PC-9 (cell line): ENCODE measurements around the gene CCDC191. TPM values are rescaled to one million over a fixed set of nuclear protein-coding genes. Genes with fewer than 3 reads are reported as not detected.

ENCODE experiments used
- Bru-seq: library from RNA; stranded (reverse); fragments of 400-500 nt; gene quantifications from one replicate; lab custom pipeline; 2021; lab: Mats Ljungman, UMichigan
- BruChase-seq, 2 experiments: library from RNA; stranded (reverse); fragments of 400-500 nt; gene quantifications; one replicate each; lab custom pipeline; 2021; lab: Mats Ljungman, UMichigan
- BruUV-seq: library from RNA; stranded (reverse); fragments of 400-500 nt; replicated peaks from 2 replicates; lab custom pipeline; 2021; lab: Mats Ljungman, UMichigan
- CTCF ChIA-PET: fragments of 300-600 bp; sonication (Branson Sonifier 250); formaldehyde crosslinking; loops from one replicate; lab custom pipeline; 2022; ENCODE audit warnings: antibody characterized with exemption; lab: Charles Lee
- POLR2A ChIA-PET: fragments of 300-600 bp; sonication (Branson Sonifier 250); formaldehyde crosslinking; loops from one replicate; lab custom pipeline; 2022; ENCODE audit warnings: antibody characterized with exemption; ENCODE audit not compliant: unreplicated experiment; lab: Charles Lee
- DNase-seq, 2 experiments: peaks; one replicate each; pipeline versions ENCODE4 v3.0.0 to v3.0.0-alpha.2; 2015 to 2022; ENCODE audit warnings: mixed read lengths in 1 of 2
- H2AFZ ChIP-seq: fragments of 200-600 bp; sonication (generic); 2 replicates; pipeline ENCODE4 v1.8.1; 2017; ENCODE audit warnings: antibody characterized with exemption
- H3F3A ChIP-seq: fragments of 200-600 bp; sonication (generic); 2 replicates; pipeline ENCODE4 v1.8.1; 2017; ENCODE audit warnings: antibody characterized with exemption, mild to moderate bottlenecking, low read depth; ENCODE audit not compliant: insufficient read depth
- H3K27ac ChIP-seq: fragments of 200-600 bp; sonication (generic); 2 replicates; pipeline ENCODE4 v1.6.1; 2016; ENCODE audit warnings: mixed run types
- H3K27me3 ChIP-seq: fragments of 200-600 bp; sonication (generic); 2 replicates; pipeline ENCODE4 v1.6.1; 2016; ENCODE audit warnings: low read depth, mixed run types; ENCODE audit not compliant: insufficient read depth
- H3K36me3 ChIP-seq: fragments of 200-600 bp; sonication (generic); 2 replicates; pipeline ENCODE4 v1.6.1; 2016; ENCODE audit warnings: low read depth, mixed run types
- H3K4me1 ChIP-seq: fragments of 200-600 bp; sonication (generic); replicated peaks from 2 replicates; pipeline ENCODE4 v1.6.1; 2016; ENCODE audit warnings: mixed run types; ENCODE audit not compliant: insufficient read depth
- H3K4me2 ChIP-seq: fragments of 200-600 bp; sonication (generic); 2 replicates; pipeline ENCODE4 v1.6.1; 2017; ENCODE audit warnings: mixed run types
- H3K4me3 ChIP-seq: fragments of 200-600 bp; sonication (generic); 2 replicates; pipeline ENCODE4 v1.6.1; 2016; ENCODE audit warnings: mixed run types
- H3K79me2 ChIP-seq: fragments of 200-600 bp; sonication (generic); 2 replicates; pipeline ENCODE4 v1.6.1; 2017; ENCODE audit warnings: low read depth, mixed run types
- H3K9me2 ChIP-seq: fragments of 200-600 bp; sonication (generic); 2 replicates; pipeline ENCODE4 v1.8.1; 2017; ENCODE audit warnings: mild to moderate bottlenecking; ENCODE audit not compliant: insufficient read depth
- H3K9me3 ChIP-seq: fragments of 200-600 bp; sonication (generic); 2 replicates; pipeline ENCODE4 v1.8.1; 2016; ENCODE audit warnings: low read depth; ENCODE audit not compliant: insufficient read depth
- H4K20me1 ChIP-seq: fragments of 200-600 bp; sonication (generic); 2 replicates; pipeline ENCODE4 v1.8.1; 2017; ENCODE audit not compliant: insufficient read depth
- EZH2 ChIP-seq: fragments of 200-600 bp; sonication (generic); IDR thresholded peaks from 2 replicates; pipeline ENCODE4 v1.8.0; 2017; ENCODE audit warnings: antibody characterized with exemption, low read depth
- intact Hi-C: fragments of 100-400 bp; cut with micrococcal nuclease; formaldehyde crosslinking; loops from one replicate; pipeline ENCODE4 v1.10.0; 2022; ENCODE audit not compliant: unreplicated experiment
- long read RNA-seq: library from polyadenylated mRNA; stranded (forward); transcript quantifications from one replicate; pipeline ENCODE4 v2.0.0, GENCODE V29; 2022
- total RNA-seq: library from RNA; stranded (reverse); gene quantifications from 2 replicates; pipeline ENCODE4 v1.2.3, GENCODE V29; 2021
- TF ChIP-seq, protein P1 (sequence below): fragments of 200-600 bp; sonication (generic); conservative IDR thresholded peaks from 2 replicates; pipeline ENCODE4 v1.6.1; 2017; ENCODE audit warnings: mixed run types, antibody characterized with exemption, mild to moderate bottlenecking, moderate library complexity

Gene CCDC191
- 11.0 and 13.2 TPM in 2 replicates for total RNA-seq
- percentile 64 among the genes with signal in this experiment for Bru-seq, nascent RNA
- BruChase-seq, experiment 1, labeled RNA remaining after a 2-hour chase: percentile 67 among the genes with signal in this experiment
- BruChase-seq, experiment 2, labeled RNA remaining after a 6-hour chase: percentile 57 among the genes with signal in this experiment
- long read RNA-seq, partial matches to known transcripts: 1 of 8 reads
- long read RNA-seq, other reads (novel, unspliced or antisense): 6 of 8 reads

GRCh38 chr3:114056130-114057010 is at the start of gene CCDC191, which contains the start of gene QTRT2:
CCDC191 (minus strand) TSS chr3:114056526; CDS start chr3:114056466, 60 bp downstream.
QTRT2 (plus strand) TSS chr3:114056737; CDS start chr3:114065258, 8,521 bp downstream.
- ChIA-PET POLR2A (interaction anchor here (0.6 to 1.2 kb wide), 4 partner anchors 263 to 1665 kb away, joined by 3 to 6 read pairs (median 4); no protein-coding TSS in a partner anchor), CTCF (interaction anchor here (0.8 kb wide), 1 partner anchor 212 kb away, joined by 5 read pairs; no protein-coding TSS in a partner anchor)
- Histone ChIP-seq H3K9me3 (no peaks in the 10 kb centered on the region), H3K27ac (peak within 1 kb of the TSS; percentile 66), H3K4me2 (peak within 1 kb of the TSS; percentile 90), H2AFZ (peak within 1 kb of the TSS; percentile 97), H3K4me1 (peaks cover 25% of the 10 kb centered on the region), H3F3A (peaks cover 4% of the 10 kb centered on the region; the same call in 1 of the 2 replicates), H3K4me3 (peak within 1 kb of the TSS; percentile 85), H3K36me3 (no peaks in the 10 kb centered on the region), H3K79me2 (peaks cover 56% of the 10 kb centered on the region), H3K27me3 (no peaks in the 10 kb centered on the region), H4K20me1 (peaks cover 4% of the 10 kb centered on the region; the same call in 1 of the 2 replicates), H3K9me2 (no peaks in the 10 kb centered on the region)
- peak; percentile 98 for DNase-seq
- TSS peak; percentile 66 for BruUV-seq
- intact Hi-C loops: loop anchor here (2.0 to 10.0 kb wide), 4 partner anchors 108 to 1738 kb away; partner anchors contain the start of genes ATP6V1A, NAA50 and ZDHHC23
- TF ChIP-seq EZH2: no peak
- TF ChIP-seq, protein P1, sequence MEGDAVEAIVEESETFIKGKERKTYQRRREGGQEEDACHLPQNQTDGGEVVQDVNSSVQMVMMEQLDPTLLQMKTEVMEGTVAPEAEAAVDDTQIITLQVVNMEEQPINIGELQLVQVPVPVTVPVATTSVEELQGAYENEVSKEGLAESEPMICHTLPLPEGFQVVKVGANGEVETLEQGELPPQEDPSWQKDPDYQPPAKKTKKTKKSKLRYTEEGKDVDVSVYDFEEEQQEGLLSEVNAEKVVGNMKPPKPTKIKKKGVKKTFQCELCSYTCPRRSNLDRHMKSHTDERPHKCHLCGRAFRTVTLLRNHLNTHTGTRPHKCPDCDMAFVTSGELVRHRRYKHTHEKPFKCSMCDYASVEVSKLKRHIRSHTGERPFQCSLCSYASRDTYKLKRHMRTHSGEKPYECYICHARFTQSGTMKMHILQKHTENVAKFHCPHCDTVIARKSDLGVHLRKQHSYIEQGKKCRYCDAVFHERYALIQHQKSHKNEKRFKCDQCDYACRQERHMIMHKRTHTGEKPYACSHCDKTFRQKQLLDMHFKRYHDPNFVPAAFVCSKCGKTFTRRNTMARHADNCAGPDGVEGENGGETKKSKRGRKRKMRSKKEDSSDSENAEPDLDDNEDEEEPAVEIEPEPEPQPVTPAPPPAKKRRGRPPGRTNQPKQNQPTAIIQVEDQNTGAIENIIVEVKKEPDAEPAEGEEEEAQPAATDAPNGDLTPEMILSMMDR: no peak

DNA sequence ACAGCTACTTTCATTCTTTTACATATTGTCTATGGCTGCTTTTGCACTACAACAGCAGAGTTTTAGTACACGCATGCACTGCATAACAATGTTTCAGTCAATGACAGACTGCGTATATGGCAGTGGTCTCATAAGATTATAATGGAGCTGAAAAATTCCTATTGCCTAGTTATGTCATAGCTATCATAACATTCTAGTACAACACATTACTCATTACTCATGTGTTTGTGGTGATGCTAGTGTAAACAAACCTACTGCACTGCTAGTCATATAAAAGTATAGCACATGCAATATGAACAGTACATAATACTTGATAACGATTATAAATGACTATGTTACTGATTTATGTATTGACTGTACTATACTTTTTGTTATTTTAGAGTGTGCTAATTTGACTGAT is 48.1 kb upstream of the CCDC191 start:
- Histone ChIP-seq H4K20me1 (no peaks in the 10 kb centered on the region), H3K9me3 (no peaks in the 10 kb centered on the region), H3K79me2 (no peaks in the 10 kb centered on the region), H3K4me3 (no peak overlapping the region), H3K36me3 (no peaks in the 10 kb centered on the region), H3K4me1 (no peaks in the 10 kb centered on the region), H3F3A (no peaks in the 10 kb centered on the region), H2AFZ (no peak overlapping the region), H3K27ac (no peak overlapping the region), H3K27me3 (no peaks in the 10 kb centered on the region), H3K4me2 (no peak overlapping the region), H3K9me2 (no peaks in the 10 kb centered on the region)
- BruUV-seq: no TSS peak
- intact Hi-C loops: no loop called here
- ChIA-PET POLR2A (no interaction called here), CTCF (no interaction called here)
- no peak for DNase-seq
- TF ChIP-seq, protein P1: no peak
- TF ChIP-seq EZH2: no peak

DNA sequence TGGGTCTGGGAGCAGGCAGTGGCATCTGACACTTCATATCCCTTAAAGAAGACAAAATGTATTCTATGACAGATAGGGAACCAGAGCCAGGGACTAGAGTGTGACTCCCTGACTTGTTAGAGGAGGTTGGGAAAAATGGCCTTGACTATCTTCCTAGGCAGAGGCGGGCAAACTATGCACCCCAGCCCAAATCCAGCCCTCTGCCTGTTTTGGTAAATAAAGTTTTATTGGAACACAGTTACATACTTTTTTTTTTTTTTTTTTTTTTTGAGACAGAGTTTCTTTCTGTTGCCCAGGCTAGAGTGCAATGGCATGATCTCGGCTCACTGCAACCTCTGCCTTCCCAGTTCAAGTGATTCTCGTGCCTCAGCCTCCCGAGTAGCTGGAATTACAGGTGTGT is 47.5 kb upstream of the CCDC191 start:
- no peaks in the 10 kb centered on the region for H3K9me3 ChIP-seq
- H3K27me3 ChIP-seq: no peaks in the 10 kb centered on the region
- H3F3A ChIP-seq: no peaks in the 10 kb centered on the region
- no peaks in the 10 kb centered on the region for H3K9me2 ChIP-seq
- no peak overlapping the region for H3K4me2 ChIP-seq
- no peaks in the 10 kb centered on the region for H3K4me1 ChIP-seq
- CTCF ChIA-PET: no interaction called here
- TF ChIP-seq, protein P1: no peak
- no peak for TF ChIP-seq EZH2
- no peak for DNase-seq
- no peaks in the 10 kb centered on the region for H4K20me1 ChIP-seq
- POLR2A ChIA-PET: no interaction called here
- H3K4me3 ChIP-seq: no peak overlapping the region
- no peaks in the 10 kb centered on the region for H3K36me3 ChIP-seq
- BruUV-seq: no TSS peak
- H3K27ac ChIP-seq: no peak overlapping the region
- no peak overlapping the region for H2AFZ ChIP-seq
- no peaks in the 10 kb centered on the region for H3K79me2 ChIP-seq
- intact Hi-C loops: no loop called here
